HG03280 (cell line): ENCODE data around the gene GLYATL3.

Experiments
- ATAC-seq: cut with Tn5 transposase; IDR thresholded peaks from one replicate; pipeline ENCODE4 v1.9.1; 2021; ENCODE audit warnings: mild to moderate bottlenecking, moderate library complexity; ENCODE audit not compliant: unreplicated experiment

GLYATL3 gene

DNA sequence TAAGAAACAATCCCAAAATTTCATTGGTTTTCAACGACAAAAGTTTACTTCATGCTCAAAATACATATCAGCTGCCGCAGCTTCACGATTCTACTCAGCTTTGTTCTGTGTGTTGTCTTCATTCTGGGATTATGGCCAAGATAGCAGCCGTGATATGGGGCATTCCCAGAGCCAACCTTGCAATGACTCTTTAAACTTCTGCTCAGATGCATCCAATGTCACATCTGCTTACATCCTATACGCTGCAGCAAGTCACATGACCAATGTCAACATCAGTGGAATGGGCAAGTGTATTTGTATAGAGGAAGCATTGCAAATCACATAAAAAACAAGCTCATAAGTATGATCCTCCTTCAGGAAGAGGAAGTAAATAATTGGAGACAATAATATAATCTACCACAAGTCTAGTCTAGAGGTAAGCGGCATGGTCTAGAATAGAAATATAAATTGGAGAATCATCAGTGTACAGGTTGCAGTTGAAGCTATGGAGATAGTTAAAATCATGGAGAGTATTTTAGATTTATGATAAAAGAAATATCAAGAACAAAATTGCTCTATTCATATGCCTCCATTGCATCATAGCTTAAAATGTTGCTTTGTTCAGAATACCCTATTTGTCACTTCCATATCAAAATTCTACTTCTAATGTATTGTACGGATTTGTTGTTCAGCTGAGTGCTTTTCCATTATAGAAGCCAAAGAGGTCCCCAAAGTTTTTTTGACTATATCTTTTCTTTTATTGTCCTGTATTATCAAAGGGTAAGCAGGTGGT, 43.5 kb downstream of the GLYATL3 start:
- ATAC-seq = no peak

GRCh38 chr6:49546331-49546730, 46.6 kb downstream of the GLYATL3 start:
- no peak for ATAC-seq

GRCh38 chr6:49548613-49549304, 49.0 kb downstream of the GLYATL3 start:
- no peak for ATAC-seq

GRCh38 chr6:49549691-49550491, 50.2 kb downstream of the GLYATL3 start:
- ATAC-seq = no peak

DNA sequence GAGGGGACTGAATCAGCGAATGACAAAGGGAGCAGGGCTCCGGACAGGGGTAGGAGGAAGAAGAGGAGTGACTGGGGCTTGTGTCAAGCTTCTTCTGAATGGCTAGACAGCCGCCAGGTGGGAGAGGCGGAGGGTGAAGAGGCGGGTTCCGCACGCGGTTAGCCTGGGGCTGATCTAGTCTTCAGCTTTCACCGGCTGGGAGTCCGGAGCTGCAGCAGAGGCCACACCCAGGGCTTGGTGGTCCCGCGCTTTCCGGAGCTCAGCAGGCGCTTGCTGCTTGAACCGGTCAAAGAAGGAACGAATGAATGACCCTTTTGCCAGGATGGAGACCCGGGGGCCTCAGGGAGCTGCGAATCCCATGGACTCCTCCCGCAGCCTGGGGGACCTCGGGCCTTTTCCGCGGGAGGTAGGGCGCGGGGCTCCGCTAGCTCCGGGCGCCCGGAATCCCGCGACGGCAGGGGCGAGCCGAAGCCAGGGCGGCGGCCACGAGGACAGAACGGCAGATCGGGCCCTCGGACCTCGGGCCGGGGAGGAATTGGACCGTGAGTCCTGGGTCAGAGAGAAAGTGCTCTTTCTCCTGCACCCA, 50.9 kb downstream of the GLYATL3 start, which contains the start of gene C6orf141:
C6orf141 (plus strand) TSS at position 177 of the 586 bp plus-strand sequence; CDS start at position 302, 125 bp downstream.
- peak; percentile 57 for ATAC-seq

DNA sequence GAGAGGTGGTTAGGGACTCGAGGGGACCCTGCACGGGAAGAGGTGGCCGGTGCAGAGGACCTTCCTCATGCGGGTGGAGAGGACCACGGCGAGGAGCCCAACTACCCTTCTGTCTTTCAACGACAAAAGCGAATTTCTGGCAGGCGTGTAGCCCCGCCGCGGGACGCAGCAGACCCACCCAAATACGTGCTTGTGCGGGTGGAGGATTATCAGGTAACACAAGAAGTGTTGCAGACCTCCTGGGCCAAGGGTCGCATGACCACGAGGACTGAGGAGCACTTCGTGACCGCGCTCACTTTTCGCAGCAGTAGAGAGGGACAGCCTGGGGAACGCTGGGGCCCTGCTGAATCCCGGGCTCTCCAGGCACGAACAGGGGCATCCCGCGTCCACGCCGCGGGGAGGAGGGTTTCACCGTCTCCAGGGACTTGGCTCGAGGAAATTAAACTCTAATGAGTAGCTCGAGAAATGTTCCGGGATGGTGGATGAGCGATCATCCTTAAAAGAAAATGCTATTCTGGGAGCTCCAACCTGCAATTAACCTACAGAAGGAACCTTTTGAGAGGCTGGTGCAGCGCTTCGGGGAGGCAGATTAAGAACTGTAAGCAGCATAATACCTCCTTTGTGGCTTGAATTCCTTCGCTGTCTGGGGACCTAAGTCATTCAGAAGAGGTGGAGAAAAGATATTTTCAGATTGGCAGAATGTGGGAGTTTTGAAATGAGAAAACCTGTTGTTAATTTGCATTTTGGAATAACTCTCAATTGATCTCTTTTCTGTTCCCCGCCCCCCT, 51.5 kb downstream of the GLYATL3 start:
- peak; percentile 42 for ATAC-seq

DNA sequence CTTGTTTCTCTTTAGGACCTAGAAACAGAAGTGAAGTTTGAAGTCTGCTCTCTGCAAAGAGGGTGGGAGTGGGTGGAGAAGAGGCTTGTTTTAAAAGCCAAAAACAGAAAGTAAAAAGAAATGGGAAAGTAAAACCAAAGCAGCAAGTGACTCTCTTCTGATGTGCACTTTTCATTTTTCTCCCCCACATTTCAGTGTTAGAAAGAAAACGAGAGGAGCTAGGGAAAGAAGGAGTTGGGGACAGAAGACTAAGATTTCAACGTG, 52.1 kb downstream of the GLYATL3 start:
- peak; percentile 39 for ATAC-seq

- ATAC-seq = no peak
Measured at GRCh38 chr6:49552596-49552995, 52.9 kb downstream of the GLYATL3 start.

DNA sequence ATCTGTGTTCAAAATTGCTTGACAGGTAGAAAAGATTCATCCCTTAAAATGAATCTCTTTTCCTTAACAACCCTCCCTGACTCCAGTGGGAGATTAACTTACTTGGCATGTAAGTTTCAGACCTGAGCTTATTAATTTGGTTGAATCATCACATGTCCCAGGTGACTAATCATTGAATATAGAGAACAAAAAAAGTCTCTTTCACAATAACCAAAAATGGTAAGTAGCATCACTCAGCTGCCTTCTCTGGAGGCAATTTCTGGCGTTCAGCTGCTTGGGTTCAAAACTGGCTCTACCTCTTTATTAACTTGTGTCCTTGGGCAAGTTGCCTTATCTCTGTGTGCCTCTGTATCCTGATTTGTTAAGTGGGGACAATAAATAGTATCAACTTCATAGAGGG, 53.7 kb downstream of the GLYATL3 start:
- no peak for ATAC-seq

DNA sequence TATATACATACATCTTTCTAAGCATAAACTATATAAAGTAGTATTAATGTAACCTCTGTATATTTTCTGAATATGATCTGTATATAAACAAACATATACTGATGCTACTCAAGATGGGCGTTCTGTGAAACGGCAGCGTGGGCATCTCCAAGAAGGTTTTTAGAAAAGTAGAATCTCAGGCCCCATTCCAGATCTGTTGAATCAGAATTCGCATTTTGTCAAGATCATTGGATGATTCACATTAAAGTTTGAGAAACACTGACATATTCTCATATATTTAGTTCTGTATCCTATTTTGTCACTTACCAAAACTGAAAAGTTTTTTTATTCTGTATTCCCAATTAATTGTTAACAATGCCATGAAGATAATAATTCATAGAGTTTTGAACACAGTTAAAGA, 56.2 kb downstream of the GLYATL3 start:
- ATAC-seq = no peak

GRCh38 chr6:49556429-49556837, 56.7 kb downstream of the GLYATL3 start:
- no peak for ATAC-seq

- ATAC-seq = no peak
Measured at GRCh38 chr6:49557177-49557576, 57.5 kb downstream of the GLYATL3 start.

- no peak for ATAC-seq
Measured at GRCh38 chr6:49558238-49558637, 58.5 kb downstream of the GLYATL3 start.

GRCh38 chr6:49563006-49563886, 63.5 kb downstream of the GLYATL3 start:
- ATAC-seq = no peak

GRCh38 chr6:49564552-49564951, 64.8 kb downstream of the GLYATL3 start:
- ATAC-seq = no peak

DNA sequence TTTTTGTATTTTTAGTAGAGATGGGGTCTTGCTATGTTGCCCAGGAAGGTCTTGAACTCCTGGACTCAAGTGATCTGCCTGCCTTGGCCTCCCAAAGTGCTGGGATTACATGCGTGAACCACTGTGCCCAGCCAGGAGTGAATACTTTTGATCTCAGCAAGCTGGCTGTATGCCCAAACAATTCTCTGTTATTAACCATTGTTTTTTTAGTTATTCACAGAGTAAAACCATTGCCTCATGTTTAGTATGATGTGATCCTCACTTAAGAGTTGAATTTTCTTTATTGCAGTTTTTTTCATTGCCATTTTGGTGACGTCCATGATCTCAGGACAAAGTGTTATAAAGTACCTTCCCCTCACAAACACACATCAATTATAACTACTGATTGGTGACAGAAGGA, 65.5 kb downstream of the GLYATL3 start:
- no peak for ATAC-seq

DNA sequence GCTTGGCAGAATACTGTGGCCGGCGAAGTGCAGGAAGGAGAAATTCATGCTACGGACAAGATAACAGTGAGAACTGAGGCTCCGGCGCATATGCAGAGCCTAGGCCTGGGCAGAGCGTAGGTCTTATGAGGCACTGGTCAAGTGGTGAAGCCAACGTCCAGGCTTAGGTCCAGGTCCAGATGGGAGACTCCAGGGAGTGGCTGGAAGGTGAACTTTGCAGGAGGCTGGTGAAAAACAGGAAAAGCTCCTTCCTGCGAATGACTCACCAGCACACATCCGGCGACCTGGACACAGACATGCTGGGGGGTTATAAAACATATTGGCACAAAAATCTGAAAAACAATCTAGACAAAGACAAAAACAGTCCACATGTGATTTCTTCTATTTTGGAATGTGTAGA, 66.1 kb downstream of the GLYATL3 start:
- ATAC-seq = no peak

DNA sequence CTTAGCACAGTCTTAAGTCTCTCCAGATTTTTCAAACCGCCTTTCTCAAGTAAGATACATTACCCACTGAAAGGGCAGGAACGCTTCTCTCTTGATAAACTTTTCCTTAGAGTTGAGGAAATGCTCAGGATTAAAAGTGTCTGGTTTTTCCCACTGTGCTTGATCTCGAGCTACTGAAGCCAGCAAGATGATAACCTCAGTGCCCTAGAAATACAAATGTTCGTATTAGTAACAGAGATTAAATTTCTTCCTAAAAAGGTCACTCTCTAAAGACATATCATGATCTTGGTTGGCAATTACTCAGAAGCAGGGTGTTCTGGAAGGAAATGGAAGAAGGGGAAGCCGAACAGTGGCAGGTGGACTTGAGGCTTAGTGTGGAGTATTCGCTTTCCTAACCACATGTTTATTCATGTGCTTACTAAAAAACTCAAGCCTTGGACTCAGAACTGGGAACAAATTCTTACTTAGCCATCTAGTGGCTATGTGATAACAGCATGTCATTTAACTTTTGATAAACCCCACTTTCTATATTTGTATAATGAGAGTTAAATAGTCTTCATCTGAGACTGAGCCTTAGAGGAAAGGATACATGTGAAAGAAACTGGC, 70.9 kb downstream of the GLYATL3 start:
- no peak for ATAC-seq

DNA sequence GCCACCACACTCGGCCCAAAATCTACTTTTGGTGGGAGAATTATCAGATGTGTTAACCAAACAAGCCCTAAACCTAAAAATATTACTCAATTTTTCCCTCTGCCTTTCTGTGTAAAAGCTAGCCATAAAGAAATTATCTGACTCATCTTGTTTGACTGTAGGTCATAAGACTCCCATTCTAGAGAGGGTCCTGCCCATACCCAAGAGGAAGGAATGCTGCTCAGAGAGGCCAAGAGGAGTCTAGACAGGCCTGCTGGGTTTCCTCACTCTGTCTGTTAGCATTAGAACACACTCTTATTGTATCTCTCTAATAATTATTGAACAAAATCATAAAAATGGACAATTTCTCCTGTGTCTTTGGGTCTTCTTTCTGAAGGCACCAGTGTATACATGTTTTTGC, 76.9 kb downstream of the GLYATL3 start:
- no peak for ATAC-seq
